Neuronal stem cell (in vitro differentiated cells): Measurements from ENCODE around the gene TXNDC5.

ENCODE experiments used
- DNase-seq: peaks from one replicate; pipeline ENCODE4 v3.0.0-alpha.2; 2013; ENCODE audit warnings: low spot score
- H2AFZ ChIP-seq: one replicate; pipeline ENCODE4 v1.6.1; 2013; ENCODE audit warnings: mild to moderate bottlenecking, low read length, inconsistent platforms
- H2AK5ac ChIP-seq: 2 replicates; pipeline ENCODE4 v1.6.1; 2013; ENCODE audit warnings: low read depth, mild to moderate bottlenecking, inconsistent platforms, low read length, moderate library complexity, mixed read lengths
- H2BK120ac ChIP-seq: 2 replicates; pipeline ENCODE4 v1.6.1; 2013; ENCODE audit warnings: low read depth, mild to moderate bottlenecking, inconsistent platforms, low read length, moderate library complexity, mixed read lengths
- H2BK12ac ChIP-seq: one replicate; pipeline ENCODE4 v1.6.1; 2013; ENCODE audit warnings: low read length, inconsistent platforms
- H2BK15ac ChIP-seq: 2 replicates; pipeline ENCODE4 v1.6.1; 2013; ENCODE audit warnings: mild to moderate bottlenecking, low read length, inconsistent platforms, mixed read lengths
- H2BK5ac ChIP-seq: one replicate; pipeline ENCODE4 v1.6.1; 2013; ENCODE audit warnings: inconsistent platforms, mild to moderate bottlenecking, low read length, moderate library complexity
- H3K14ac ChIP-seq: one replicate; pipeline ENCODE4 v1.6.1; 2013; ENCODE audit warnings: low read length, inconsistent platforms
- H3K18ac ChIP-seq: 2 replicates; pipeline ENCODE4 v1.6.1; 2013; ENCODE audit warnings: low read length, inconsistent platforms
- H3K23ac ChIP-seq: 2 replicates; pipeline ENCODE4 v1.6.1; 2013; ENCODE audit warnings: low read depth, mild to moderate bottlenecking, mixed read lengths, low read length, inconsistent platforms; ENCODE audit not compliant: poor library complexity
- H3K27ac ChIP-seq: replicated peaks from 3 replicates; pipeline ENCODE4 v1.5.1; 2013; ENCODE audit warnings: low read length, inconsistent platforms
- H3K27me3 ChIP-seq, 3 experiments: 2 replicates each; pipeline ENCODE4 v1.6.1; 2013; ENCODE audit warnings: low read length in 3 of 3, mild to moderate bottlenecking in 2 of 3, inconsistent platforms in 1 of 3, low read depth in 1 of 3, mixed read lengths in 1 of 3, moderate library complexity in 1 of 3; ENCODE audit not compliant: control insufficient read depth in 3 of 3, insufficient read depth in 3 of 3
- H3K36me3 ChIP-seq, 2 donors: replicated peaks in 1 of 2; 2 replicates each; pipeline ENCODE4 v1.6.1; 2013; ENCODE audit warnings: low read length in 2 of 2; ENCODE audit not compliant: control insufficient read depth in 2 of 2, insufficient read depth in 2 of 2
- H3K4ac ChIP-seq: 2 replicates; pipeline ENCODE4 v1.6.1; 2013; ENCODE audit warnings: inconsistent platforms, mild to moderate bottlenecking, low read length, moderate library complexity
- H3K4me1 ChIP-seq, 2 donors: 1 replicate in 1 of 2; 2 replicates in 1 of 2; pipeline ENCODE4 v1.6.1; 2013; ENCODE audit warnings: low read length in 2 of 2, low read depth in 1 of 2; ENCODE audit not compliant: control insufficient read depth in 2 of 2, insufficient read depth in 1 of 2
- H3K4me2 ChIP-seq: one replicate; pipeline ENCODE4 v1.6.1; 2013; ENCODE audit warnings: mild to moderate bottlenecking, low read length, inconsistent platforms; ENCODE audit not compliant: insufficient read depth, poor library complexity, severe bottlenecking
- H3K4me3 ChIP-seq, 2 donors: 2 replicates each; pipeline ENCODE4 v1.5.1; 2013; ENCODE audit warnings: low read length in 2 of 2, mild to moderate bottlenecking in 2 of 2, inconsistent platforms in 1 of 2, moderate library complexity in 1 of 2
- H3K79me1 ChIP-seq: one replicate; pipeline ENCODE4 v1.6.1; 2013; ENCODE audit warnings: low read depth, mild to moderate bottlenecking, inconsistent platforms, low read length, moderate library complexity
- H3K9ac ChIP-seq: one replicate; pipeline ENCODE4 v1.6.1; 2013; ENCODE audit warnings: mild to moderate bottlenecking, low read depth, low read length, inconsistent platforms; ENCODE audit not compliant: poor library complexity
- H3K9me3 ChIP-seq, 2 donors: replicated peaks in 1 of 2; 2 replicates each; pipeline versions ENCODE3 to v1.6.1; 2013; ENCODE audit warnings: low read length in 2 of 2, mild to moderate bottlenecking in 2 of 2, inconsistent platforms in 1 of 2, low read depth in 1 of 2, mixed read lengths in 1 of 2, moderate library complexity in 1 of 2; ENCODE audit not compliant: control insufficient read depth in 2 of 2, insufficient read depth in 1 of 2
- H4K8ac ChIP-seq: one replicate; pipeline ENCODE4 v1.6.1; 2013; ENCODE audit warnings: low read depth, mild to moderate bottlenecking, inconsistent platforms, low read length, moderate library complexity
- H4K91ac ChIP-seq: one replicate; pipeline ENCODE4 v1.6.1; 2013; ENCODE audit warnings: low read length, low read depth, mild to moderate bottlenecking, inconsistent platforms; ENCODE audit not compliant: poor library complexity
- WGBS, 2 donors: extraction: QIAGEN DNeasy Blood & Tissue Kit; methylation state at CpG; one replicate each; pipeline ENCODE4 v1.1.7; 2013; ENCODE audit warnings: missing lambda C conversion rate in 2 of 2, mixed read lengths in 1 of 2; ENCODE audit not compliant: insufficient read length in 2 of 2, insufficient replicate concordance in 1 of 2; ENCODE audit errors: extremely low coverage in 2 of 2; 5-methylcytosine and 5-hydroxymethylcytosine counted together

TXNDC5 gene

DNA sequence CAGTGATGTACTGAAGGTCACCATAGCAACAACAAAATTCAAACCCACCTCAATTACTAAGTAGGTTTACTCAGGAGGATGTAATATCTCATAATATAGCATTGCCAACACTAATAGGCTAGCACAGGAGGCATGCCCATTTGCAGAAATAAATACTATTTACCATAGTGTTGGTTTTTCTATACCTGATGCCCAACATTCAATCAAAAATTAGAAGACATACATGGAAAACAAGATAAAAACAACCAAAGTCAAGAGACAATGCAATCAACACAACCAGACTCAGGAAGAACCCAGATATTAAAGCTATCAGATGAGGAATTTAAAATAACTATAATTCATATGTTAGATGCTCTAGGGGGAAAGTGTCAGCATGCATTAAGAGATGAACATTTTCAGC is 14.3 kb upstream of the TXNDC5 start:
- H4K8ac ChIP-seq: no peak overlapping the region
- no peak overlapping the region for H3K9ac ChIP-seq
- no peak overlapping the region for H3K4me2 ChIP-seq
- H3K4ac ChIP-seq: no peak overlapping the region
- no peaks in the 10 kb centered on the region for H3K79me1 ChIP-seq
- no peak overlapping the region for H2AK5ac ChIP-seq
- H3K27me3 ChIP-seq: peaks cover 0 to 11% (median 0%) of the 10 kb centered on the region in 3 experiments
- H3K23ac ChIP-seq: no peak overlapping the region
- H2AFZ ChIP-seq: no peak overlapping the region
- H4K91ac ChIP-seq: no peak overlapping the region
- H2BK5ac ChIP-seq: no peak overlapping the region
- H3K18ac ChIP-seq: no peak overlapping the region
- H2BK15ac ChIP-seq: no peak overlapping the region
- H3K27ac ChIP-seq: no peak overlapping the region
- no peaks in the 10 kb centered on the region for H3K36me3 ChIP-seq
- peaks cover 0 to 2% of the 10 kb centered on the region in 2 donors for H3K4me1 ChIP-seq
- H3K4me3 ChIP-seq: no peak overlapping the region
- peaks cover 3 to 5% of the 10 kb centered on the region in 2 donors for H3K9me3 ChIP-seq
- H2BK12ac ChIP-seq: no peak overlapping the region
- no peak for DNase-seq
- no peak overlapping the region for H3K14ac ChIP-seq
- no peak overlapping the region for H2BK120ac ChIP-seq

GRCh38 chr6:7922596-7922995 is 12.0 kb upstream of the TXNDC5 start:
- H3K27ac ChIP-seq: no peak overlapping the region
- H3K9me3 ChIP-seq: peaks cover 3 to 5% of the 10 kb centered on the region in 2 donors
- no peak overlapping the region for H2BK15ac ChIP-seq
- H2BK12ac ChIP-seq: no peak overlapping the region
- H3K4me2 ChIP-seq: no peak overlapping the region
- H3K4me3 ChIP-seq: no peak overlapping the region
- no peak for DNase-seq
- H3K4me1 ChIP-seq: peaks cover 0 to 2% of the 10 kb centered on the region in 2 donors
- no peak overlapping the region for H3K14ac ChIP-seq
- H2BK5ac ChIP-seq: no peak overlapping the region
- no peak overlapping the region for H4K8ac ChIP-seq
- H2AK5ac ChIP-seq: no peak overlapping the region
- no peak overlapping the region for H4K91ac ChIP-seq
- no peaks in the 10 kb centered on the region for H3K79me1 ChIP-seq
- no peak overlapping the region for H3K9ac ChIP-seq
- H3K23ac ChIP-seq: no peak overlapping the region
- H3K36me3 ChIP-seq: no peaks in the 10 kb centered on the region
- H2BK120ac ChIP-seq: no peak overlapping the region
- H3K4ac ChIP-seq: no peak overlapping the region
- no peak overlapping the region for H2AFZ ChIP-seq
- no CpG with 5 or more reads among the region's 1 CpG for WGBS, 2 donors
- H3K27me3 ChIP-seq: peaks cover 0 to 31% (median 0%) of the 10 kb centered on the region in 3 experiments
- H3K18ac ChIP-seq: no peak overlapping the region

- H3K23ac ChIP-seq: no peak overlapping the region
- WGBS, 2 donors: no CpG with 5 or more reads among the region's 5 CpGs
- H3K9me3 ChIP-seq: peaks cover 3 to 5% of the 10 kb centered on the region in 2 donors
- DNase-seq: no peak
- H3K4ac ChIP-seq: no peak overlapping the region
- H3K18ac ChIP-seq: no peak overlapping the region
- H2BK120ac ChIP-seq: no peak overlapping the region
- H2BK12ac ChIP-seq: no peak overlapping the region
- no peak overlapping the region for H2BK15ac ChIP-seq
- no peak overlapping the region for H2AFZ ChIP-seq
- H3K14ac ChIP-seq: no peak overlapping the region
- H3K27me3 ChIP-seq: peaks cover 0 to 40% (median 0%) of the 10 kb centered on the region in 3 experiments
- no peak overlapping the region for H2BK5ac ChIP-seq
- H3K4me3 ChIP-seq: no peak overlapping the region
- H4K91ac ChIP-seq: no peak overlapping the region
- no peak overlapping the region for H2AK5ac ChIP-seq
- H3K27ac ChIP-seq: no peak overlapping the region
- H3K4me1 ChIP-seq: peaks cover 0 to 4% of the 10 kb centered on the region in 2 donors
- no peak overlapping the region for H3K9ac ChIP-seq
- H4K8ac ChIP-seq: no peak overlapping the region
- no peak overlapping the region for H3K4me2 ChIP-seq
- H3K79me1 ChIP-seq: no peaks in the 10 kb centered on the region
- H3K36me3 ChIP-seq: no peaks in the 10 kb centered on the region
These were observed 11.1 kb upstream of the TXNDC5 start for GRCh38 chr6:7921632-7922092.

GRCh38 chr6:7921046-7921445 is 10.5 kb upstream of the TXNDC5 start:
- peaks cover 3 to 5% of the 10 kb centered on the region in 2 donors for H3K9me3 ChIP-seq
- H3K4me3 ChIP-seq: no peak overlapping the region
- no peak overlapping the region for H2BK15ac ChIP-seq
- no peak overlapping the region for H3K23ac ChIP-seq
- H2AK5ac ChIP-seq: no peak overlapping the region
- no peak overlapping the region for H4K91ac ChIP-seq
- H3K14ac ChIP-seq: no peak overlapping the region
- H2AFZ ChIP-seq: no peak overlapping the region
- H2BK120ac ChIP-seq: no peak overlapping the region
- H3K4me2 ChIP-seq: no peak overlapping the region
- WGBS, 2 donors: no CpG with 5 or more reads among the region's 4 CpGs
- no peak overlapping the region for H3K4ac ChIP-seq
- no peak overlapping the region for H3K18ac ChIP-seq
- H3K36me3 ChIP-seq: no peaks in the 10 kb centered on the region
- peaks cover 0 to 4% of the 10 kb centered on the region in 2 donors for H3K4me1 ChIP-seq
- no peak overlapping the region for H3K27ac ChIP-seq
- H3K27me3 ChIP-seq: peaks cover 0 to 41% (median 0%) of the 10 kb centered on the region in 3 experiments
- no peak overlapping the region for H2BK5ac ChIP-seq
- no peak overlapping the region for H4K8ac ChIP-seq
- H3K9ac ChIP-seq: no peak overlapping the region
- DNase-seq: no peak
- H2BK12ac ChIP-seq: no peak overlapping the region
- H3K79me1 ChIP-seq: no peaks in the 10 kb centered on the region
